Measurements from ENCODE around the gene GIT1.

GIT1 gene

GRCh38 chr17:29616300-29617048, 27.0 kb upstream of the GIT1 start:
- H3K27ac ChIP-seq = no peak overlapping the region
- H2AFZ ChIP-seq = peak overlapping the region; percentile 41
- H3K36me3 ChIP-seq (ENCODE audit: control insufficient read depth, insufficient read depth, low read length) = no peaks in the 10 kb centered on the region
- no peak for TF ChIP-seq CTCF (IDR thresholded peaks at IDR 0.05)
- no peaks in the 10 kb centered on the region for H3K79me2 ChIP-seq
- H3K27me3 ChIP-seq (ENCODE audit: control insufficient read depth, insufficient read depth, low read length) = no peaks in the 10 kb centered on the region
- peak overlapping the region; percentile 27 for H3K4me3 ChIP-seq (ENCODE audit: low read depth, low read length)
- H3K4me2 ChIP-seq (ENCODE audit: low read length) = peak overlapping the region; percentile 11
- H3K4me1 ChIP-seq = peaks cover 30% of the 10 kb centered on the region
- no peak overlapping the region for H3K9ac ChIP-seq
- no peaks in the 10 kb centered on the region for H3K9me3 ChIP-seq (ENCODE audit: control insufficient read depth, low read length)

- no peaks in the 10 kb centered on the region for H3K27me3 ChIP-seq (ENCODE audit: control insufficient read depth, insufficient read depth, low read length)
- H3K36me3 ChIP-seq (ENCODE audit: control insufficient read depth, insufficient read depth, low read length) = no peaks in the 10 kb centered on the region
- H2AFZ ChIP-seq = peak overlapping the region; percentile 41
- H3K27ac ChIP-seq = no peak overlapping the region
- H3K9ac ChIP-seq = no peak overlapping the region
- H3K4me2 ChIP-seq (ENCODE audit: low read length) = peak overlapping the region; percentile 11
- H3K4me3 ChIP-seq (ENCODE audit: low read depth, low read length) = peak overlapping the region; percentile 27
- no peak for TF ChIP-seq CTCF (IDR thresholded peaks at IDR 0.05)
- H3K79me2 ChIP-seq = no peaks in the 10 kb centered on the region
- H3K9me3 ChIP-seq (ENCODE audit: control insufficient read depth, low read length) = no peaks in the 10 kb centered on the region
- H3K4me1 ChIP-seq = peaks cover 30% of the 10 kb centered on the region
Observed at GRCh38 chr17:29615492-29616299, 26.2 kb upstream of the GIT1 start.

- H3K4me3 ChIP-seq (ENCODE audit: low read depth, low read length) = no peak overlapping the region
- H3K36me3 ChIP-seq (ENCODE audit: control insufficient read depth, insufficient read depth, low read length) = no peaks in the 10 kb centered on the region
- H3K27ac ChIP-seq = no peak overlapping the region
- no peak overlapping the region for H3K4me2 ChIP-seq (ENCODE audit: low read length)
- no peaks in the 10 kb centered on the region for H3K79me2 ChIP-seq
- peaks cover 30% of the 10 kb centered on the region for H3K4me1 ChIP-seq
- H3K27me3 ChIP-seq (ENCODE audit: control insufficient read depth, insufficient read depth, low read length) = no peaks in the 10 kb centered on the region
- no peaks in the 10 kb centered on the region for H3K9me3 ChIP-seq (ENCODE audit: control insufficient read depth, low read length)
- TF ChIP-seq CTCF (IDR thresholded peaks at IDR 0.05) = no peak
- no peak overlapping the region for H3K9ac ChIP-seq
- no peak overlapping the region for H2AFZ ChIP-seq
Observed at GRCh38 chr17:29615048-29615385, 25.6 kb upstream of the GIT1 start.

GRCh38 chr17:29614349-29615047, 25.1 kb upstream of the GIT1 start:
- Histone ChIP-seq H2AFZ (no peak overlapping the region), H3K4me1 (peaks cover 27% of the 10 kb centered on the region), H3K9ac (no peak overlapping the region), H3K9me3 (ENCODE audit: control insufficient read depth, low read length) (no peaks in the 10 kb centered on the region), H3K79me2 (no peaks in the 10 kb centered on the region), H3K4me3 (ENCODE audit: low read depth, low read length) (no peak overlapping the region), H3K27ac (no peak overlapping the region), H3K36me3 (ENCODE audit: control insufficient read depth, insufficient read depth, low read length) (no peaks in the 10 kb centered on the region), H3K4me2 (ENCODE audit: low read length) (no peak overlapping the region), H3K27me3 (ENCODE audit: control insufficient read depth, insufficient read depth, low read length) (no peaks in the 10 kb centered on the region)
- no peak for TF ChIP-seq CTCF (IDR thresholded peaks at IDR 0.05)
